GM21723 (cell line): Measurements from ENCODE around the gene CHCHD6.

Experiments used
- ATAC-seq: cut with Tn5 transposase; IDR thresholded peaks from one replicate; pipeline ENCODE4 v1.9.1; 2021; ENCODE audit warnings: mild to moderate bottlenecking, moderate library complexity; ENCODE audit not compliant: unreplicated experiment

The CHCHD6 gene

GRCh38 chr3:127000761-127001160, 296.7 kb downstream of the CHCHD6 start:
- ATAC-seq, result no peak

GRCh38 chr3:127001486-127002194, 297.6 kb downstream of the CHCHD6 start:
- ATAC-seq, result no peak

GRCh38 chr3:127002195-127003174, 298.4 kb downstream of the CHCHD6 start:
- no peak for ATAC-seq

GRCh38 chr3:127003175-127003555, 299.1 kb downstream of the CHCHD6 start:
- ATAC-seq, result no peak

GRCh38 chr3:127003601-127004280, 299.7 kb downstream of the CHCHD6 start:
- ATAC-seq, result no peak

DNA sequence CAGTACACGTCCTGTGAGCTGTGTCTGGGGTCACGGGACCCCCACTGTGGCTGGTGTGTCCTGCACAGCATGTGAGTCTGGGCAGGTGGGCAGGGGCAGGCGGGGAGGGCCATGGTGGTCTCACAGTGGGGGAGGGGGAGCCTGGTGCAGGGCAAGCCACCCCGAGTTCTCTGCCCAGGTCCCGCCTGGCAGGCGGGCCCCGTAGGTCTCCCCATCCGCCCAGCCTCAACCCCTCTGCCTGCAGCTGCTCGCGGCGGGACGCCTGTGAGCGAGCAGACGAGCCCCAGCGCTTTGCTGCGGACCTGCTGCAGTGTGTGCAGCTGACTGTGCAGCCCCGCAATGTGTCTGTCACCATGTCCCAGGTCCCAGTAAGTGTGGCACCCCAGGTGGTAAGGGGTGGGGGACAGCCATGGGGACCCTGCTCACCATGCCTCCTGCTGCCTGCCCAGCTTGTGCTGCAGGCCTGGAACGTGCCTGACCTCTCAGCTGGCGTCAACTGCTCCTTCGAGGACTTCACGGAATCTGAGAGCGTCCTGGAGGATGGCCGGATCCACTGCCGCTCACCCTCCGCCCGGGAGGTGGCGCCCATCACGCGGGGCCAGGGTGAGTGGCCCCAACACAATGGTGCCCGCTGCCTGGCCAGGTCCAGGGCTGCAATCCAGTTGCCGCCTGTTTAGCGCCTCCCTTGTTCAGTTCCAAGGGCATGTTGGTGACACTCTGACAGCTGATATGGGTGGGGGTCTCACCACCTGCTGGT, 300.8 kb downstream of the CHCHD6 start:
- ATAC-seq, result no peak

GRCh38 chr3:127005864-127006500, 301.9 kb downstream of the CHCHD6 start:
- no peak for ATAC-seq

- no peak for ATAC-seq
These were observed 302.9 kb downstream of the CHCHD6 start for GRCh38 chr3:127006781-127007436.

GRCh38 chr3:127008236-127008635, 304.2 kb downstream of the CHCHD6 start:
- no peak for ATAC-seq

- no peak for ATAC-seq
These were observed 305.5 kb downstream of the CHCHD6 start for GRCh38 chr3:127009531-127009930.
